ENCODE data around the gene ZBTB20. TPM values are rescaled to one million over a fixed set of nuclear protein-coding genes. Genes with fewer than 3 reads are reported as not detected.
A peak's percentile ranks its signal among the peaks of the same experiment; 100 is the strongest.

The ZBTB20 gene
- total RNA-seq, 1 experiment from 2014 or later = 3.7 TPM

DNA sequence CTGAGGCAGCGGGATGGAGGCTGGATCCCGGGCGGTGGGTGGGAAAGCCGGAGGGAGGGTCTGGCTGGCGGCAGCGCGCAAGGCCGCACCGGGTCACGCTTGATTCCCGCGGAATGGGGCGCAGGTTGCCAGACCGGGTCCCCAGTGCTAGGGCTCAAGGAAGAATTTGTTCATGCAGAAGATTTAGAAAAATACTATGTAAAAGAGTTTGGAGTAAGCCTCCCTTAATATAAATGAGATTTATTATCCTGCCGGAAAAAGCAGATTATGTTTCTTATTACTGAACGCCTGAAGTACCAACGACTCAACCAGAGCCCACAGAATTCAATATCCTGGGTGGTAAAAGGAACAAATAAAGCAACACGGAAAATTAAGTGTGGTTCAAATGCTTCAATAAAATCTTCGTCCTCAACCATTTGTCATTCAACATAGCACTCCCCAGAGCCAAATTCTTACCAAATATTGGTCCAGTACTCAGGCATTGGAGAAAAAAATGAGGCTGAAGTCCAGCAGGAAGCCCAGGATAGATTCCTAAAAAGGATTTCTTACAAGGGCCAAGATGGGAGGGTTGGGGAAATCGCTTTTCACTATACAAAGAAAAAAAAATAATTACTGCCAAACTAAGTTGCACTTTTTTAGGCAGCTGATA is 1.2 kb upstream of the ZBTB20 start:
- Histone ChIP-seq H3K9ac (ENCODE audit: low read length) (peak overlapping the region; percentile 79), H3K4me1 (ENCODE audit: insufficient read depth, low read length) (peaks cover 7% of the 10 kb centered on the region; the same call in 1 of the 2 replicates), H3K4me3 (ENCODE audit: low read length) (peak overlapping the region; percentile 84), H4K20me1 (ENCODE audit: low read length) (no peaks in the 10 kb centered on the region), H3K36me3 (ENCODE audit: low read depth, low read length) (no peaks in the 10 kb centered on the region), H3K79me2 (ENCODE audit: low read length) (no peaks in the 10 kb centered on the region), H3K4me2 (ENCODE audit: low read length) (peak overlapping the region; percentile 88), H3K9me3 (ENCODE audit: low read length) (no peaks in the 10 kb centered on the region), H3F3A (ENCODE audit: low read length, unreplicated experiment) (no peaks in the 10 kb centered on the region), H3K27me3 (ENCODE audit: low read length) (no peaks in the 10 kb centered on the region), H3K9me2 (replicated peaks; ENCODE audit: low read length) (no peaks in the 10 kb centered on the region), H2AFZ (ENCODE audit: low read length) (peak overlapping the region; percentile 96), H3K27ac (ENCODE audit: low read length) (peak overlapping the region; percentile 29)
- TSS peak; percentile 70 for BruUV-seq (replicated peaks)
- POLR2A ChIA-PET (ENCODE audit: unreplicated experiment) = no interaction called here
- CTCF ChIA-PET = no interaction called here
- ATAC-seq (peak; percentile 3), DNase-seq (peak; percentile 3)
- intact Hi-C loops (cut with micrococcal nuclease) = loop anchor here (5.0 kb wide), 2 partner anchors 106 to 659 kb away; no protein-coding TSS in a partner anchor
- TF ChIP-seq EZH2 (IDR thresholded peaks at IDR 0.05; ENCODE audit: low read length, unreplicated experiment) = no peak
- TF ChIP-seq, protein P1, sequence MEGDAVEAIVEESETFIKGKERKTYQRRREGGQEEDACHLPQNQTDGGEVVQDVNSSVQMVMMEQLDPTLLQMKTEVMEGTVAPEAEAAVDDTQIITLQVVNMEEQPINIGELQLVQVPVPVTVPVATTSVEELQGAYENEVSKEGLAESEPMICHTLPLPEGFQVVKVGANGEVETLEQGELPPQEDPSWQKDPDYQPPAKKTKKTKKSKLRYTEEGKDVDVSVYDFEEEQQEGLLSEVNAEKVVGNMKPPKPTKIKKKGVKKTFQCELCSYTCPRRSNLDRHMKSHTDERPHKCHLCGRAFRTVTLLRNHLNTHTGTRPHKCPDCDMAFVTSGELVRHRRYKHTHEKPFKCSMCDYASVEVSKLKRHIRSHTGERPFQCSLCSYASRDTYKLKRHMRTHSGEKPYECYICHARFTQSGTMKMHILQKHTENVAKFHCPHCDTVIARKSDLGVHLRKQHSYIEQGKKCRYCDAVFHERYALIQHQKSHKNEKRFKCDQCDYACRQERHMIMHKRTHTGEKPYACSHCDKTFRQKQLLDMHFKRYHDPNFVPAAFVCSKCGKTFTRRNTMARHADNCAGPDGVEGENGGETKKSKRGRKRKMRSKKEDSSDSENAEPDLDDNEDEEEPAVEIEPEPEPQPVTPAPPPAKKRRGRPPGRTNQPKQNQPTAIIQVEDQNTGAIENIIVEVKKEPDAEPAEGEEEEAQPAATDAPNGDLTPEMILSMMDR (conservative IDR thresholded peaks at IDR 0.05; ENCODE audit: low read depth, low read length) = no peak
- TF ChIP-seq EZH2phosphoT487 (IDR thresholded peaks at IDR 0.05; ENCODE audit: borderline replicate concordance, low read length) = no peak

- intact Hi-C loops (cut with micrococcal nuclease) = loop anchor here (1.0 to 5.0 kb wide), 5 partner anchors 47 to 660 kb away; no protein-coding TSS in a partner anchor
- ChIA-PET CTCF (interaction anchor here (0.6 kb wide), 1 partner anchor 75 kb away, joined by 5 read pairs; no protein-coding TSS in a partner anchor), POLR2A (ENCODE audit: unreplicated experiment) (interaction anchor here (0.7 to 1.2 kb wide), 3 partner anchors 18 to 912 kb away, joined by 3 to 9 read pairs (median 3); no protein-coding TSS in a partner anchor)
- H3K27me3 ChIP-seq (ENCODE audit: low read length) = no peaks in the 10 kb centered on the region
- H3K27ac ChIP-seq (ENCODE audit: low read length) = peak overlapping the region; percentile 29
- H3K4me3 ChIP-seq (ENCODE audit: low read length) = peak overlapping the region; percentile 84
- peak overlapping the region; percentile 96 for H2AFZ ChIP-seq (ENCODE audit: low read length)
- H3K9ac ChIP-seq (ENCODE audit: low read length) = peak overlapping the region; percentile 79
- ATAC-seq (peak; percentile 83), DNase-seq (peak; percentile 99)
- no peaks in the 10 kb centered on the region for H3K9me2 ChIP-seq (replicated peaks; ENCODE audit: low read length)
- no peaks in the 10 kb centered on the region for H3K9me3 ChIP-seq (ENCODE audit: low read length)
- H3K4me1 ChIP-seq (ENCODE audit: insufficient read depth, low read length) = peaks cover 7% of the 10 kb centered on the region; the same call in 1 of the 2 replicates
- no TSS peak for BruUV-seq (replicated peaks)
- no peaks in the 10 kb centered on the region for H4K20me1 ChIP-seq (ENCODE audit: low read length)
- H3K36me3 ChIP-seq (ENCODE audit: low read depth, low read length) = no peaks in the 10 kb centered on the region
- no peaks in the 10 kb centered on the region for H3K79me2 ChIP-seq (ENCODE audit: low read length)
- H3K4me2 ChIP-seq (ENCODE audit: low read length) = peak overlapping the region; percentile 88
- no peaks in the 10 kb centered on the region for H3F3A ChIP-seq (ENCODE audit: low read length, unreplicated experiment)
- TF ChIP-seq, protein P1 (conservative IDR thresholded peaks at IDR 0.05; ENCODE audit: low read depth, low read length) = no peak
- no peak for TF ChIP-seq EZH2phosphoT487 (IDR thresholded peaks at IDR 0.05; ENCODE audit: borderline replicate concordance, low read length)
- TF ChIP-seq EZH2 (IDR thresholded peaks at IDR 0.05; ENCODE audit: low read length, unreplicated experiment) = no peak
Observed at GRCh38 chr3:115147329-115148141, 447 bp upstream of the ZBTB20 start.

Measured in PC-3 (cell line).